ENCODE results near the gene NTSR2.
A peak's percentile ranks its signal among the peaks of the same experiment; 100 is the strongest.

Gene NTSR2

DNA sequence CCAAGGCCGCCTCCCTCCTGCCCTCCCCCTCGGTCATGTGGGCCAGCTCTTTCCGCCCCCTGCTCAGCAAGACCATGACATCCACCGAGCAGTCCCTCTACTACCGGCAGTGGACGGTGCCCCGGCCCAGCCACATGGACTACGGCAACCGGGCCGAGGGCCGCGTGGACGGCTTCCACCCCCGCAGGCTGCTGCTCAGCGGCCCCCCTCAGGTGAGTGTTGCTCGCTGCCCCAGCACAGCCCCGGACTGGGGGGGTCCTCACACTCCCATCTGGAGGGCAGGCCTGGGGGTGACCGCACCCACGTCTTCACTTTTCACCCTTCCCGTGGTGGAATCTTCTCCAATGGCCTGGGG is 51.3 kb downstream of the NTSR2 start:
- no peak for DNase-seq

DNA sequence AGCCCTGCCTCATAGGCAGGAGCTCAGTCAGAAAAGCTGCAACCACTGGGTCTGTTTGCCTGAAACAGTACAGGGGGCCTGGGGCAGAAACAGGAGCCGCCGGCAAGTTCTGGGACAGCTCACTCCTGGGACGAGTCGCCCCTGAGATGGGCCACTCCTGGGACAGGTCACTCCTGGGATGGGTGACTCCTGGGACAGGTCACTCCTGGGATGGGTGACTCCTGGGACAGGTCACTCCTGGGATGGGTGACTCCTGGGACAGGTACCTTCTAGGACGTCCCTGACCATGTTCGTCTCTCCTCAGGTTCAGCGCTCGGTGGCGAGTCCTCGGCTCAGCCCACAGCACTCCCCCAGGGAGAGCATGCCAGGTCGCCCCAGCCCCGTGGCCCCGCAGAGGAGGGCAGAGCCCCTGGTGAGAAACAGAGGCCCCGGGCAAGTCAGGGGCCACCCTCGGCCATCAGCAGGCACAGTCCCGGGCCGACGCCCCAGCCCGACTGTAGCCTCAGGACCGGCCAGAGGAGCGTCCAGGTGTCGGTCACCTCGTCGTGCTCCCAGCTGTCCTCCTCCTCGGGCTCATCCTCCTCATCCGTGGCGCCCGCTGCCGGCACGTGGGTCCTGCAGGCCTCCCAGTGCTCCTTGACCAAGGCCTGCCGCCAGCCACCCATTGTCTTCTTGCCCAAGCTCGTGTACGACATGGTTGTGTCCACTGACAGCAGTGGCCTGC is 51.8 kb downstream of the NTSR2 start:
- no peak for DNase-seq

DNA sequence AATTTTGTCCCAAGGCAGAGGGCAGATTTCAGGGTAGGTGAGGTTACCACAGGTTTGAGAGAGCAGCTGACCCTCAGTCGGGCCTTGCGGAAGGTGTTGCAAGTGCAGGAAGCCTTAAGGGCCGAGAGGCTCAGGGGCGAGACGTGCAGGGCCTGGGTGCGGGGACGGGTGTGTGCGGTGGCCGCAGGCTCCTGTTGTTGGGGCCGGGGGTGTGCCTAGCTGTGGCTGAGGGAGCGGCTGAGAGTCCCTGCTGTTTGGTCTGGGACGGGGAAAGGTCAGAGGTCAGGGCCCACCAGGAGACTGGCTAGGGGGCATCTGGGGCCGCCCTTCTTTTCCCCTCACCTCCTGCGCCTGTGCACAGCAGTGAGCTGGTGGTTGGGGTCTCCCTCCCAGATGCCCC is 52.5 kb downstream of the NTSR2 start:
- no peak for DNase-seq

DNA sequence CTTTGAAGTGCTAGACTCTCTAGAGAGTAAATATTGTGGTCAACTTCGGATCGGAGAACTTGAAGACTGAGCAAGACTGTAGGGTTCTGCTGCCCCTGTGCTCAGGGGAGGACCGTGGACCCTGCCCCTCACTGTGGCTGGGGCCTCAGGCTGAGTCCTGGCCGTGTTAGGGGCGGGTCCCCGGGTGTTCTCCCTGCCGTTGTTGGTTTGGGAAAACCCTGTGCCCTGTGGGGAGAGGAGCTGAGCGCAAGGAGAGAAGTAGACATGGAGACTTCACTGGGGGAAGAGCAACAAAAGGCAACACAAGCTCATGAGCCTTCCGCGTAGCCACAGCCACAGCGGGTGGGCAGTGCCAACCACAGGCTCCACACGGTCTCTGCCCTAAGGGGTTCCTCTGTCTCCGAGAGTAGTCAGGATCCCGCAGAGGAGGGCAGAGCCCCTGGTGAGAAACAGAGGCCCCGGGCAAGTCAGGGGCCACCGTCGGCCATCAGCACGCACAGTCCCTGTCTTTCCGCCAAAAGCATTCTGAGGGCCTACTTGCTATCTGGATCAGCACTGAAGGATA is 53.1 kb downstream of the NTSR2 start:
- no peak for DNase-seq

DNA sequence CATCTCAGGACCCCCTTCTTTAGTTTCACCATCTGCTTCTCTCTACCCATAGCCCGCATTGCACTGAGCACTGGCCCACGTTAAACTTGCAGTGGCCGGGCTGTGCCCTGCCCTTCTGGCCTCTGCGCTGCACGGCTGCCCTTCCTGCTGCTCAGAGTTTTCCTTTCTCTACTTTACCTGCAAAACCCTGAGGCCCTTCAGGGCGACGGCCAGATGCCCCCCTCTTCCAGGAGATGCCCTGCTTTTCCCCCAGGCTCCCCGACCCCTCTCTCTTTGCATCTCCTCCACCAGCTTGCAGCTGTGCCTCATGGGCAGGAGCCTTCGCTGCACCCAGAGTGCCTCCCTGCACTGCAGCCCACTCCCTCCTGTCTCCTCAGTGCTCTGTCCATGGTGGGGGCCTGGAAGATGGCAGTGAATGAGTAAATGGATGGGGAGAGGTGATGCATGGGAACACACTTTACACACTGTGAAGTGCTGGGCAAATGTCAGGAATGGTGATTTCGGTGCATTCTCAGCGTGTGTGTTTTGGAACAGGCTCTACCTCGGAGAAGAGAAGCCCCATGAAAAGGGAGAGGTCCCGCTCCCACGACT is 53.8 kb downstream of the NTSR2 start:
- peak; percentile 31 for DNase-seq

DNA sequence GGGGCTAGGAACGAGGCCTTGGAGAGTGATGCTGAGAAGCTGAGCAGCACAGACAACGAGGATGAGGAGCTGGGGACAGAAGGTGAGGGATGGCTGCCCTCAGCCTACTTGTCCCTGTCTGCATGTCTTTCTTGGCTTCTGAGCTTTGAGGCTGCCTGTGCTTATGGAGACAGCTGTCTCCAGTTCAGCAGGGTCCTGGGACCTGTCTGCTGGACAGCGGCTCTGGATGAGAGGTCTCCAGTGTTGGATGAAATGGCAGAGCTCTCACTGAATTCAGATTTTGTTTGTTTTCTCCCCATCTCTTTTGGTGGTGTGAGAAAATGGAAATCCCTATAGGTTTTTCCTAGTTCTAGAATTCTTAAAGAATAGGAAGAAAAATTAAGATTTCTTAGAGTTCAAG is 54.8 kb downstream of the NTSR2 start:
- no peak for DNase-seq

DNA sequence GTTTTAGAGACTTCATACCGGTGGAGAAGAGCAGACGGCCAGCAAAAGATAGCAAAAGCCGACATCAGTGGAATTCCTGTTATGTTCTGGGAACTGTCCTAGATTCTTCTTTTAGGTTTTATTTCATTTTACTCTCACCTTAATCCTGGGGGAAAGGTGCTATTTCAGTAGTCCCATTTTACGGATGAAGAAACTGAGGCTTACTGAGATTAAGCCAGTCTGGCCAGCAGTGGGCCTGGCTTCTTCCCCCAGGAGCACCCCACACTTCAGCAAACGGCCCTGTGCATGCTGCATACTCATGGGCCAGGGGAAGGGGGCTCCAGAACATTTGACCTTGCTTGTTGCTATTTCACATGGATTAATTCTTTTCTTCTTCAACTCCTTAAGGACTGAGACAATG is 56.7 kb downstream of the NTSR2 start:
- no peak for DNase-seq

DNA sequence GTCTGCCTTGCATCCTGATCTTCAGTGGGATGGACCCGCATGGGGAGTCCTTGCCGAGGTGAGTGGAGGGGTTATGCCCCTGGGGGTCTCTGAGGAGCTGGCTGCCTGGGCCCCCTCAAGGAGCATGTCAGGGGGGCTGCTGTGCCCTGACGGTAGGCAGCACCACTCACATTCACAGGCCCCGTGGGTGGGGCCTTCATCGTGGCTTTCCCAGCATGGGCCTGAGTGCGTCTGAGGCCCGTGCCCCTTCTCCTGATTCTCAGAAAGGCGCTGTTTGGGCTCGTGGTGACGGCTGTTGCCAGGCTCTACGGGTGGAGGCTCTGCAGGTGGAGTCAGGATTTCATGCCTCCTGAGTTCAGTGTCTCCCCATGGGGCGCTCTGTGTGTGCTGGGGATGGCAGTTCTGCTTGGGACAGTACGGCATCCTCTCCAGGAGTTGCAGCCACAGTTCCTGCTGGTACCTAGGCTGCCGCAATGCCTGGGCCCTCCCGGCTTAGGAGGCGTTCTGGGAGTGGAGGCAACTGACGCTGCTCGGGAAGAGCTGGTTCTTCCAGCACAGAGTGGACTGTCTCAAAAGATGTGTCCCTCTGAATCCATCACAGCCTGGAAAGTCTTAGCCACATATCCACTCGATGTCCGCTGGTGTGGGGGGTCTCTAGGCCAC is 57.3 kb downstream of the NTSR2 start:
- DNase-seq: no peak

DNA sequence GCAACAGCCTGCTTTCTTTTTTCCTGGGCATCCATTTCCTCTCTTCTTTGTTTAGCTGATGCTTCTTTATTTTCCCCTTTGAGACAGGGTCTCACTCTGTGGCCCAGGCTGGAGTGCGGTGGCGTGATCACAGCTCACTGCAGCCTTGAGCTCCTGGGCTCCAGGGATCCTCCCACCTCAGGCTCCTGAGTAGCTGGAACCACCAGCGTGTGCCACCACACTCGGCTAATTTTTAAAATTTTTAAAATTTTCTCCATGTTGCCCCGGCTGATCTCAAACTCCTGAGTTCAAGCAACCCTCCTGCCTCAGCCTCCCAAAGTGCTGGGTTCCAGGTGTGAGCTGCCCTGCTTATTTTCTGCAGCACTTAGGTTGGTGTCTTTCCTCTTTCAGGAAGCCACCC is 58.7 kb downstream of the NTSR2 start:
- DNase-seq: no peak

DNA sequence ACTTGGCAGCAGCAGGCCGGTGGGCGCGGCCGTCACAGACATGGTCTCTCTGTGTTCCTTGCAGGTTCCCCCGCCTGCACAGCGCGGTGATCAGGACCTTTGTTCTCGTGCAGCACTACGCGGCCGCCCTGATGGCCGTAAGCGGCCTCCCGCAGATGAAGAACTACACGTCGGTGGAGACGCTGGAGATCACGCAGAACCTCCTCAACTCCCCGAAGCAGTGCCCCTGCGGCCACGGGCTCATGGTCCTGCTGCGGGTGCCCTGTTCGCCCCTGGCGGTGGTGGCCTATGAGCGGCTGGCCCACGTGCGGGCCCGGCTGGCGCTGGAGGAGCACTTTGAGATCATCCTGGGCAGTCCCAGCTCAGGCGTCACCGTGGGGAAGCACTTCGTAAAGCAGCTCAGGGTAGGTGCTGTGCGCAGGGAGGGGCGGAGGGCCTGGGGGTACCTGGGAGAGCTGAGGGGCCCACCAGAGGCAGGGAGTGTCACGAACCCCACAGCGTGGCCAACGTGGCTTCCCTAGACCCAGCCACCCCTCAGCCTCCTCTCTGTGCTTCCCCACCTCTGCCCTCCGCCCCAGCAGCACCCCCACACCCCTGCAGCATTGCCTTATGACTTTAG is 59.3 kb downstream of the NTSR2 start:
- DNase-seq: no peak

All from activated effector memory CD4-positive, alpha-beta T cell treated with anti-CD3 and anti-CD28 coated beads, Interleukin-2, amount 50 U/mL, for 16 hours (primary cell).